Esophagus muscularis mucosa (tissue), 4 donors: ENCODE measurements around the gene NTSR2. TPM values are rescaled to one million over a fixed set of nuclear protein-coding genes. Genes with fewer than 3 reads are reported as not detected.

Source experiments
- DNase-seq: peaks from one replicate; pipeline ENCODE4 v3.0.0-alpha.2; 2017; ENCODE audit errors: extremely low spot score
- H3K27ac ChIP-seq, 4 donors: fragments of 200-600 bp; sonication (generic); replicated peaks in 1 of 4; 1 replicate in 3 of 4; 2 replicates in 1 of 4; pipeline ENCODE4 v1.5.1; 2016 to 2019; ENCODE audit warnings: mild to moderate bottlenecking in 1 of 4
- H3K27me3 ChIP-seq, 4 donors: fragments of 200-600 bp; sonication (generic); one replicate each; pipeline versions ENCODE4 v1.5.1 to v1.6.0; 2016 to 2019
- H3K36me3 ChIP-seq, 4 donors: fragments of 200-600 bp; sonication (generic); one replicate each; pipeline ENCODE4 v1.5.1; 2016 to 2019
- H3K4me1 ChIP-seq, 4 donors: fragments of 200-600 bp; sonication (generic); one replicate each; pipeline ENCODE4 v1.5.1; 2016 to 2019
- H3K4me3 ChIP-seq, 4 donors: fragments of 200-600 bp; sonication (generic); 1 replicate in 2 of 4; 2 replicates in 2 of 4; pipeline ENCODE4 v1.5.1; 2016 to 2019; ENCODE audit warnings: mild to moderate bottlenecking in 4 of 4, moderate library complexity in 1 of 4
- H3K9me3 ChIP-seq, 4 donors: fragments of 200-600 bp; sonication (generic); 1 replicate in 3 of 4; 2 replicates in 1 of 4; pipeline ENCODE4 v1.5.1; 2016 to 2019
- CTCF ChIP-seq, 3 experiments: fragments of 200-600 bp in 2 of 3; fragments of 450-650 bp in 1 of 3; sonication (generic) in 2 of 3; IDR thresholded peaks; one replicate each; pipeline ENCODE4 v1.5.1; 2017 to 2019; ENCODE audit warnings: antibody characterized with exemption in 3 of 3, mild to moderate bottlenecking in 2 of 3, moderate library complexity in 1 of 3
- EP300 ChIP-seq: sonication (generic); formaldehyde crosslinking; IDR thresholded peaks from one replicate; pipeline ENCODE4 v1.6.1; 2017; ENCODE audit warnings: antibody characterized with exemption
- POLR2A ChIP-seq: fragments of 450-650 bp; IDR thresholded peaks from one replicate; pipeline ENCODE4 v1.6.1; 2017; ENCODE audit warnings: antibody characterized with exemption, moderate library complexity, mild to moderate bottlenecking, low read depth
- POLR2AphosphoS5 ChIP-seq, 2 donors: sonication (generic); formaldehyde crosslinking; IDR thresholded peaks; one replicate each; pipeline ENCODE4 v1.6.1; 2017; ENCODE audit warnings: antibody characterized with exemption in 2 of 2
- WGBS: methylation state at CpG from one replicate; pipeline ENCODE4 v1.1.5; 2018; 5-methylcytosine and 5-hydroxymethylcytosine counted together
- intact Hi-C: fragments of 100-400 bp; cut with DNase I; formaldehyde crosslinking; loops from one replicate; pipeline ENCODE4 v1.15.1; 2023
- total RNA-seq, 4 donors: library from RNA; depleted of rRNA; stranded (reverse); fragments of >200 nt; gene quantifications; one replicate each; pipeline versions ENCODE4 v1.1.0 to v1.2.1, GENCODE V29; 2016

NTSR2 gene
- total RNA-seq, 4 donors from 2014 or later = not detected

DNA sequence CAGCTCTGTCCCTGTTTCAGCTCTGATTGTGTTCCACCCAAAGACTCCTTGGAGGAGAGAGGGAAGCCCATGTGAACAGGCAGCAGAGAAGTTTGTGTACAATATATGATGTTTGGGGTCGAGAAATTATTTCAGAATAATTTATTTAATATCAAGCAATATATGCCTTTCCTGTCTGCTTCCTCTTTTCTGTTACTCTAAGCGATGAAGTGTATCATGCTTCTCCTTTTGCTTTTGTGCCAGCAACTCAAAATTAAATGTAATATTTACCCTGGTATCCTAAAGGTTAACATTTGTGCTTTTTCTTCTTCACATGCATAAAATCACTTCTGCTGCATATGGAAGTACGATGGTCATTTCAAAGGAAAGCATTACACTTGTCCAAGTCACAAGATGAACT lies 2.4 kb upstream of the NTSR2 start:
- no peak overlapping the region for H3K27ac ChIP-seq
- peaks cover 0 to 12% (median 11%) of the 10 kb centered on the region in 4 donors for H3K4me1 ChIP-seq
- H3K27me3 ChIP-seq = peaks cover 0 to 37% (median 0%) of the 10 kb centered on the region in 4 donors
- WGBS = 77% methylated on average over 3 of the region's 3 CpGs
- no peak for TF ChIP-seq CTCF (IDR thresholded peaks at IDR 0.05)
- no peak for TF ChIP-seq POLR2A
- no peak for TF ChIP-seq EP300
- H3K36me3 ChIP-seq = no peaks in the 10 kb centered on the region
- DNase-seq = no peak
- H3K4me3 ChIP-seq = no peak overlapping the region
- H3K9me3 ChIP-seq = peaks cover 0 to 6% (median 0%) of the 10 kb centered on the region in 4 donors
- intact Hi-C loops = no loop called here

GRCh38 chr2:11667866-11668637 lies 1.9 kb downstream of the NTSR2 start:
- DNase-seq = no peak
- Histone ChIP-seq H3K9me3 (peaks cover 0 to 4% (median 1%) of the 10 kb centered on the region in 4 donors), H3K27me3 (peaks cover 0 to 54% (median 0%) of the 10 kb centered on the region in 4 donors), H3K27ac (no peak overlapping the region), H3K4me3 (no peak overlapping the region), H3K36me3 (no peaks in the 10 kb centered on the region), H3K4me1 (peaks cover 0 to 12% (median 11%) of the 10 kb centered on the region in 4 donors)
- no peak for TF ChIP-seq POLR2AphosphoS5 (IDR thresholded peaks at IDR 0.05)
- 76% methylated on average over 15 of the region's 16 CpGs for WGBS
- intact Hi-C loops = no loop called here

DNA sequence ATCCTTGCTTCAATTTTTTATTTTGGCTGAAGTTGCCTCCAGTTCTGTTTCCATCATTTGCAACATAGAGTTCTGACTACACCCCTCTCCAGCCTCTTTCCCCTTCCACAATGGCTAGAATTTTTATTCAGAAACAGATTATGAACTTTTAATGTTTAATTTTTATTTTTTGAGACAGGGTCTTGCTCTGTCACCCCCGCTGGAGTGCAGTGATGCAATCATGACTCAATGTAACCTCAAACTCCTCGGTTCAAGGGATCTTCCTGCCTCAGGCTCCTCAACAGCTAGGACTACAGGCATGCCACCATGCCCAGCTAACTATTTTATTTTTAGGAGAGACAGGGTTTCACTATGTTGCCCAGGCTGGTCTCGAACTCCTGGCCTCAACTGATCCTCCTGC lies 2.8 kb downstream of the NTSR2 start:
- H3K36me3 ChIP-seq = no peaks in the 10 kb centered on the region
- peaks cover 0 to 58% (median 0%) of the 10 kb centered on the region in 4 donors for H3K27me3 ChIP-seq
- H3K27ac ChIP-seq = no peak overlapping the region
- no peak overlapping the region for H3K4me3 ChIP-seq
- H3K9me3 ChIP-seq = peaks cover 0 to 11% (median 3%) of the 10 kb centered on the region in 4 donors
- intact Hi-C loops = no loop called here
- DNase-seq = no peak
- no peak for TF ChIP-seq EP300
- no peak for TF ChIP-seq CTCF (IDR thresholded peaks at IDR 0.05)
- TF ChIP-seq POLR2AphosphoS5 (IDR thresholded peaks at IDR 0.05) = no peak
- TF ChIP-seq POLR2A = no peak
- peaks cover 0 to 12% (median 11%) of the 10 kb centered on the region in 4 donors for H3K4me1 ChIP-seq
- 87% methylated on average over 3 of the region's 3 CpGs for WGBS

- intact Hi-C loops = no loop called here
Observed at GRCh38 chr2:11665510-11666362, 4.3 kb downstream of the NTSR2 start.

More at GRCh38 chr2:11665510-11666362, 4.3 kb downstream of the NTSR2 start:
- no peak overlapping the region for H3K4me3 ChIP-seq
- H3K27me3 ChIP-seq = peaks cover 0 to 61% (median 0%) of the 10 kb centered on the region in 4 donors
- WGBS = 78% methylated on average over 10 of the region's 10 CpGs
- peaks cover 0 to 11% (median 3%) of the 10 kb centered on the region in 4 donors for H3K9me3 ChIP-seq
- H3K27ac ChIP-seq = no peak overlapping the region
- no peak for DNase-seq
- peaks cover 0 to 12% (median 11%) of the 10 kb centered on the region in 4 donors for H3K4me1 ChIP-seq
- no peaks in the 10 kb centered on the region for H3K36me3 ChIP-seq
- TF ChIP-seq POLR2AphosphoS5 (IDR thresholded peaks at IDR 0.05) = no peak
- no peak for TF ChIP-seq EP300
- no peak for TF ChIP-seq POLR2A
- no peak for TF ChIP-seq CTCF (IDR thresholded peaks at IDR 0.05)
